HEK293 (cell line): ENCODE data around the gene PHYKPL.

Experiments
- CTCF ChIA-PET: fragments of 350-600 bp; formaldehyde crosslinking; extraction: SDS; loops from one replicate; lab custom pipeline; 2021; ENCODE audit warnings: antibody characterized with exemption; lab: Yijun Ruan, JAX
- POLR2A ChIA-PET: fragments of 300-600 bp; formaldehyde crosslinking; extraction: SDS; loops from one replicate; lab custom pipeline; 2020; ENCODE audit warnings: antibody characterized with exemption, inconsistent platforms; lab: Yijun Ruan, JAX
- H3K27ac ChIP-seq: fragments of 200-500 bp; sonication (Bioruptor generic); 2 replicates; pipeline ENCODE4 v1.5.1; 2014; ENCODE audit warnings: low read depth, low read length, control low read depth, inconsistent platforms; ENCODE audit errors: extremely low read depth
- H3K36me3 ChIP-seq, 2 experiments: fragments of 200-500 bp in 1 of 2; sonication (Bioruptor generic) in 1 of 2; 1 replicate in 1 of 2; 2 replicates in 1 of 2; pipeline ENCODE4 v1.5.1; 2014 to 2017; ENCODE audit warnings: inconsistent platforms in 2 of 2, low read length in 2 of 2; ENCODE audit not compliant: control insufficient read depth in 2 of 2, insufficient read depth in 1 of 2
- H3K4me1 ChIP-seq: fragments of 200-500 bp; sonication (Bioruptor generic); 2 replicates; pipeline ENCODE4 v1.5.1; 2014; ENCODE audit warnings: mild to moderate bottlenecking, low read length, inconsistent platforms; ENCODE audit not compliant: control insufficient read depth, insufficient read depth
- H3K4me3 ChIP-seq: 2 replicates; pipeline ENCODE4 v1.5.1; 2011; ENCODE audit warnings: low read depth, mild to moderate bottlenecking, control low read depth, low read length, moderate library complexity
- H3K9me3 ChIP-seq: fragments of 200-500 bp; sonication (Bioruptor generic); 2 replicates; pipeline ENCODE4 v1.5.1; 2014; ENCODE audit warnings: low read depth, low read length, inconsistent platforms; ENCODE audit not compliant: control insufficient read depth, insufficient read depth
- GLI4 ChIP-seq: fragments of 450-650 bp; formaldehyde crosslinking; IDR thresholded peaks from 2 replicates; pipeline ENCODE4 v1.5.1; 2016; ENCODE audit warnings: missing biosample characterization, missing genetic modification characterization
- HOXD13 ChIP-seq: sonication (generic); formaldehyde crosslinking; IDR thresholded peaks from 2 replicates; pipeline ENCODE4 v1.8.0; 2022; ENCODE audit warnings: missing genetic modification reagents, borderline replicate concordance
- MYNN ChIP-seq: fragments of 450-650 bp; formaldehyde crosslinking; IDR thresholded peaks from 2 replicates; pipeline ENCODE4 v1.5.1; 2016; ENCODE audit warnings: missing biosample characterization, missing genetic modification characterization, borderline replicate concordance
- OVOL3 ChIP-seq: fragments of 450-650 bp; formaldehyde crosslinking; IDR thresholded peaks from 2 replicates; pipeline ENCODE4 v1.5.1; 2016; ENCODE audit warnings: missing biosample characterization, missing genetic modification characterization
- TRIM28 ChIP-seq: IDR thresholded peaks from 2 replicates; pipeline ENCODE4 v1.6.1; 2011; ENCODE audit warnings: low read length, control low read depth, borderline replicate concordance
- ZBTB1 ChIP-seq: fragments of 450-650 bp; formaldehyde crosslinking; IDR thresholded peaks from 2 replicates; pipeline ENCODE4 v1.5.1; 2016; ENCODE audit warnings: missing biosample characterization, missing genetic modification characterization
- ZNF133 ChIP-seq: fragments of 450-650 bp; formaldehyde crosslinking; IDR thresholded peaks from 2 replicates; pipeline ENCODE4 v1.5.1; 2016; ENCODE audit warnings: missing biosample characterization, missing genetic modification characterization
- ZNF138 ChIP-seq: fragments of 450-650 bp; formaldehyde crosslinking; IDR thresholded peaks from 2 replicates; pipeline ENCODE4 v1.5.1; 2016; ENCODE audit warnings: missing biosample characterization, missing genetic modification characterization, borderline replicate concordance
- ZNF175 ChIP-seq: fragments of 450-650 bp; formaldehyde crosslinking; IDR thresholded peaks from 2 replicates; pipeline ENCODE4 v1.5.1; 2016; ENCODE audit warnings: missing biosample characterization, missing genetic modification characterization
- ZNF211 ChIP-seq: fragments of 450-650 bp; formaldehyde crosslinking; IDR thresholded peaks from 2 replicates; pipeline ENCODE4 v1.5.1; 2016; ENCODE audit warnings: low read depth, missing biosample characterization, missing genetic modification characterization
- ZNF404 ChIP-seq: fragments of 450-650 bp; formaldehyde crosslinking; IDR thresholded peaks from 2 replicates; pipeline ENCODE4 v1.5.1; 2017; ENCODE audit warnings: missing biosample characterization, missing genetic modification characterization
- ZNF530 ChIP-seq: fragments of 450-650 bp; formaldehyde crosslinking; IDR thresholded peaks from 2 replicates; pipeline ENCODE4 v1.5.1; 2016; ENCODE audit warnings: low read depth, missing biosample characterization, missing genetic modification characterization
- ZNF561 ChIP-seq: fragments of 450-650 bp; IDR thresholded peaks from 2 replicates; pipeline ENCODE4 v1.5.1; 2018; ENCODE audit warnings: missing biosample characterization, missing genetic modification characterization, borderline replicate concordance
- ZNF677 ChIP-seq: fragments of 450-650 bp; IDR thresholded peaks from 2 replicates; pipeline ENCODE4 v1.5.0; 2018; ENCODE audit warnings: missing biosample characterization, mild to moderate bottlenecking, missing genetic modification characterization, moderate library complexity
- ZNF76 ChIP-seq: fragments of 450-650 bp; formaldehyde crosslinking; IDR thresholded peaks from 2 replicates; pipeline ENCODE4; 2016; ENCODE audit warnings: low read depth, missing biosample characterization, missing genetic modification characterization, borderline replicate concordance
- ZSCAN16 ChIP-seq: fragments of 450-650 bp; formaldehyde crosslinking; IDR thresholded peaks from 2 replicates; pipeline ENCODE4 v1.5.1; 2016; ENCODE audit warnings: missing biosample characterization, missing genetic modification characterization
- ZSCAN23 ChIP-seq: fragments of 450-650 bp; formaldehyde crosslinking; IDR thresholded peaks from 2 replicates; pipeline ENCODE4 v1.5.1; 2016; ENCODE audit warnings: missing biosample characterization, missing genetic modification characterization
- TF ChIP-seq, protein P1 (sequence below): fragments of 450-650 bp; formaldehyde crosslinking; IDR thresholded peaks from 2 replicates; pipeline ENCODE4 v1.5.1; 2016; ENCODE audit warnings: missing biosample characterization, missing genetic modification characterization
- TF ChIP-seq, protein P2 (sequence below): fragments of 450-650 bp; formaldehyde crosslinking; IDR thresholded peaks from 2 replicates; pipeline ENCODE4; 2016; ENCODE audit warnings: missing biosample characterization, missing genetic modification characterization
- TF ChIP-seq, protein P3 (sequence below): fragments of 450-650 bp; formaldehyde crosslinking; IDR thresholded peaks from 2 replicates; pipeline ENCODE4 v1.5.1; 2016; ENCODE audit warnings: missing biosample characterization, missing genetic modification characterization
- TF ChIP-seq, protein P4 (sequence below): fragments of 450-650 bp; IDR thresholded peaks from 2 replicates; pipeline ENCODE4 v1.5.1; 2018; ENCODE audit warnings: missing biosample characterization, mild to moderate bottlenecking, missing genetic modification characterization

PHYKPL gene

DNA sequence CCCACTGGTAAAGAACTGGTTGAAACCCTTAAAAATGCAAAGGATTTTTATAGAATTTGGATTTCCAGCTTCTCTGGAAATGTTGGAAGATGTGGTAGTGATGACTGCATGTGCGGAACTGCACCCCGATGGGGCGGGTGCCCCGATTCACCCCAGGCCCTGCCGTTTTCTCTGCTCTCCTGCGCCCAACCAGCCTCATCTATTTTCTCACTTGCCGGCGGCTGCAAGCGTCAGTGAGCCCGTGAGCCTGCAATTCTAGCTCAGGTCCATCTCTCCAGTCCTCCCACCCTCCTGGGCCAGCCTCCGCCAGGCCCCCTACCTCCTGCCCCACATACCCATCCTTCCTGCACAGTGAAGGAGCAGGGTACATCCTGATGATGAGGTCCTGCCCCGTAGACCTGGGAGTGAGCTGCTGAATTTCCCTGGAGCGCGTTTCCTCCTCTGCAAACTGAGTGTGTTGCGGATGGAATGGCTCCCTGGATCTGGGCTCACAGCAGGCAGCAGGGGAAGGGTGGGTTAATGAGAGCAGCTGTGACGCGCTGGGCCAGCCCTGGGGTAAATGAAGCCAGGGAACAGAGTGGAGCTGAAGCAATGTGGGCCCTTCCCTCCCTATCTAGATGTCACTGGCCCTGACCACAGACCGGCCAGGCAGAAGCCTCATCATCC is 45.9 kb upstream of the PHYKPL start:
- CTCF ChIA-PET: interaction anchor here (0.6 to 2.7 kb wide), 8 partner anchors 40 to 1180 kb away, joined by 3 to 9 read pairs (median 4); partner anchors contain the start of gene COL23A1

DNA sequence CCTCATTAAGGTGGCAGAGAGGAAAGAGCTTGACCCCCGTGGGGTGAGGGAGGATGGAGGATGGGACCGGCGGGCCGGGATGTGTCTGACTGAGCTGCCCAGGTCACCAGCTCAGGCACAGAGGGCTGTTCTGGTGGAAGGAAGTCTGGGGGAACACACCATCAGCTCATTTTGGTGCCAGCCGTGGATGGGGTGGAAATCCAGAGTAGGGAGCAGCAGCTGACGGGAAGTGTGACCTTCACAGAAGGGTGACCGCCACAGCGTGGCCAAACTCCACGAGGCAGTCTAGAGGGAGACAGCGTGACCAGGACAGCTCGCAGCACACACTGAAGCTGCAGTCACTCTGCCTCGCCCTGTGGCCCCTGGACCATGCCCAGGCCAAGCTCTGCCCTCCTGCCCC is 45.3 kb upstream of the PHYKPL start:
- CTCF ChIA-PET: interaction anchor here (0.8 to 2.7 kb wide), 3 partner anchors 43 to 312 kb away, joined by 3 to 9 read pairs (median 5); partner anchors contain the start of gene COL23A1
- POLR2A ChIA-PET: no interaction called here
- H3K4me1 ChIP-seq: no peaks in the 10 kb centered on the region
- H3K4me3 ChIP-seq: no peak overlapping the region
- TF ChIP-seq OVOL3 (tag by site-specific recombination) (no peak), ZSCAN16 (tag by site-specific recombination) (no peak)
- no peaks in the 10 kb centered on the region for H3K9me3 ChIP-seq
- no peaks in the 10 kb centered on the region for H3K36me3 ChIP-seq
- H3K27ac ChIP-seq: no peak overlapping the region

More for the DNA sequence above, 45.9 kb upstream of the PHYKPL start:
- no peak overlapping the region for H3K4me3 ChIP-seq
- H3K36me3 ChIP-seq: no peaks in the 10 kb centered on the region
- no peaks in the 10 kb centered on the region for H3K9me3 ChIP-seq
- POLR2A ChIA-PET: no interaction called here
- TF ChIP-seq ZBTB1 (no peak), ZNF76 (tag by site-specific recombination) (no peak), ZSCAN23 (no peak), ZNF133 (tag by site-specific recombination) (no peak), HOXD13 (no peak), ZNF677 (tag by site-specific recombination) (no peak), ZNF561 (tag by site-specific recombination) (no peak), TRIM28 (no peak)
- TF ChIP-seq, protein P1, sequence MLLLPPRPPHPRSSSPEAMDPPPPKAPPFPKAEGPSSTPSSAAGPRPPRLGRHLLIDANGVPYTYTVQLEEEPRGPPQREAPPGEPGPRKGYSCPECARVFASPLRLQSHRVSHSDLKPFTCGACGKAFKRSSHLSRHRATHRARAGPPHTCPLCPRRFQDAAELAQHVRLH: no peak
- TF ChIP-seq, protein P2, sequence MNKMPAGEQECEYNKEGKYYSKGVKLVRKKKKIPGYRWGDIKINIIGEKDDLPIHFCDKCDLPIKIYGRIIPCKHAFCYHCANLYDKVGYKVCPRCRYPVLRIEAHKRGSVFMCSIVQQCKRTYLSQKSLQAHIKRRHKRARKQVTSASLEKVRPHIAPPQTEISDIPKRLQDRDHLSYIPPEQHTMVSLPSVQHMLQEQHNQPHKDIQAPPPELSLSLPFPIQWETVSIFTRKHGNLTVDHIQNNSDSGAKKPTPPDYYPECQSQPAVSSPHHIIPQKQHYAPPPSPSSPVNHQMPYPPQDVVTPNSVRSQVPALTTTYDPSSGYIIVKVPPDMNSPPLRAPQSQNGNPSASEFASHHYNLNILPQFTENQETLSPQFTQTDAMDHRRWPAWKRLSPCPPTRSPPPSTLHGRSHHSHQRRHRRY (tag by site-specific recombination): no peak
- no peaks in the 10 kb centered on the region for H3K4me1 ChIP-seq
- no peak overlapping the region for H3K27ac ChIP-seq

DNA sequence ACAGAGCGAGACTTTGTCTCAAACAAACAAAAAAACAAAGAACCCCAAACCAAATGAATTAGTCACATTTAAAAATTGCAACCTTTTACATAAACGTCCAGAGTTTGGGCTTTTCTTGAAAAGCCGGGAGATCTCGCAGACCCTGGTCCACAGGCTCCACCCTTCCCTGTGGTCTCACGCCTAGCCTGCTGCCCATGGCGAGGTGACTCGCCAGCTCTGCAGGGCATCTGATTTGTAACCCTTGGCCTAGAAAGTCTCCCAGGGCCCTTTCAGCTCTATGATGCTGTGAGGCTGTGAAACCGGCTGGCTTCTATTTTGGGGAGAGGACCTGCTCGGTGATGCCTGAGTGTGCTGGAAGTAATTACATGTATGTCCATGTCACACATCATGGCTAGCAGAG is 44.7 kb upstream of the PHYKPL start:
- Histone ChIP-seq H3K27ac (no peak overlapping the region), H3K4me3 (no peak overlapping the region), H3K36me3 (no peaks in the 10 kb centered on the region), H3K4me1 (no peaks in the 10 kb centered on the region), H3K9me3 (no peaks in the 10 kb centered on the region)
- no peak for TF ChIP-seq MYNN (tag by site-specific recombination)
- TF ChIP-seq ZNF404 (tag by site-specific recombination): no peak
- no peak for TF ChIP-seq ZNF211 (tag by site-specific recombination)
- TF ChIP-seq ZNF175: no peak
- TF ChIP-seq GLI4: no peak
- no peak for TF ChIP-seq ZNF530
- TF ChIP-seq ZNF138 (tag by site-specific recombination): no peak
- TF ChIP-seq, protein P3, sequence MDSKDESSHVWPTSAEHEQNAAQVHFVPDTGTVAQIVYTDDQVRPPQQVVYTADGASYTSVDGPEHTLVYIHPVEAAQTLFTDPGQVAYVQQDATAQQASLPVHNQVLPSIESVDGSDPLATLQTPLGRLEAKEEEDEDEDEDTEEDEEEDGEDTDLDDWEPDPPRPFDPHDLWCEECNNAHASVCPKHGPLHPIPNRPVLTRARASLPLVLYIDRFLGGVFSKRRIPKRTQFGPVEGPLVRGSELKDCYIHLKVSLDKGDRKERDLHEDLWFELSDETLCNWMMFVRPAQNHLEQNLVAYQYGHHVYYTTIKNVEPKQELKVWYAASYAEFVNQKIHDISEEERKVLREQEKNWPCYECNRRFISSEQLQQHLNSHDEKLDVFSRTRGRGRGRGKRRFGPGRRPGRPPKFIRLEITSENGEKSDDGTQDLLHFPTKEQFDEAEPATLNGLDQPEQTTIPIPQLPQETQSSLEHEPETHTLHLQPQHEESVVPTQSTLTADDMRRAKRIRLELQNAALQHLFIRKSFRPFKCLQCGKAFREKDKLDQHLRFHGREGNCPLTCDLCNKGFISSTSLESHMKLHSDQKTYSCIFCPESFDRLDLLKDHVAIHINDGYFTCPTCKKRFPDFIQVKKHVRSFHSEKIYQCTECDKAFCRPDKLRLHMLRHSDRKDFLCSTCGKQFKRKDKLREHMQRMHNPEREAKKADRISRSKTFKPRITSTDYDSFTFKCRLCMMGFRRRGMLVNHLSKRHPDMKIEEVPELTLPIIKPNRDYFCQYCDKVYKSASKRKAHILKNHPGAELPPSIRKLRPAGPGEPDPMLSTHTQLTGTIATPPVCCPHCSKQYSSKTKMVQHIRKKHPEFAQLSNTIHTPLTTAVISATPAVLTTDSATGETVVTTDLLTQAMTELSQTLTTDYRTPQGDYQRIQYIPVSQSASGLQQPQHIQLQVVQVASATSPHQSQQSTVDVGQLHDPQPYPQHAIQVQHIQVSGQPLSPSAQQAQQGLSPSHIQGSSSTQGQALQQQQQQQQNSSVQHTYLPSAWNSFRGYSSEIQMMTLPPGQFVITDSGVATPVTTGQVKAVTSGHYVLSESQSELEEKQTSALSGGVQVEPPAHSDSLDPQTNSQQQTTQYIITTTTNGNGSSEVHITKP (tag by site-specific recombination): no peak
- TF ChIP-seq, protein P4, sequence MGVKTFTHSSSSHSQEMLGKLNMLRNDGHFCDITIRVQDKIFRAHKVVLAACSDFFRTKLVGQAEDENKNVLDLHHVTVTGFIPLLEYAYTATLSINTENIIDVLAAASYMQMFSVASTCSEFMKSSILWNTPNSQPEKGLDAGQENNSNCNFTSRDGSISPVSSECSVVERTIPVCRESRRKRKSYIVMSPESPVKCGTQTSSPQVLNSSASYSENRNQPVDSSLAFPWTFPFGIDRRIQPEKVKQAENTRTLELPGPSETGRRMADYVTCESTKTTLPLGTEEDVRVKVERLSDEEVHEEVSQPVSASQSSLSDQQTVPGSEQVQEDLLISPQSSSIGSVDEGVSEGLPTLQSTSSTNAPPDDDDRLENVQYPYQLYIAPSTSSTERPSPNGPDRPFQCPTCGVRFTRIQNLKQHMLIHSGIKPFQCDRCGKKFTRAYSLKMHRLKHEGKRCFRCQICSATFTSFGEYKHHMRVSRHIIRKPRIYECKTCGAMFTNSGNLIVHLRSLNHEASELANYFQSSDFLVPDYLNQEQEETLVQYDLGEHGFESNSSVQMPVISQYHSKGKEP (tag by site-specific recombination): no peak
- POLR2A ChIA-PET: no interaction called here
- CTCF ChIA-PET: interaction anchor here (0.8 kb wide), 1 partner anchor 266 kb away, joined by 3 read pairs; no protein-coding TSS in a partner anchor
